Tibial nerve (tissue), 4 donors: Measurements from ENCODE around the gene MAOB.

ENCODE experiments used
- CTCF ChIP-seq, 5 experiments: fragments of 200-600 bp in 3 of 5; fragments of 450-650 bp in 2 of 5; sonication (generic) in 3 of 5; IDR thresholded peaks; one replicate each; pipeline ENCODE4 v1.5.1; 2016 to 2019; ENCODE audit warnings: antibody characterized with exemption in 5 of 5, mild to moderate bottlenecking in 3 of 5, moderate library complexity in 2 of 5
- EP300 ChIP-seq, 2 donors: sonication (generic); formaldehyde crosslinking; IDR thresholded peaks; one replicate each; pipeline ENCODE4 v1.6.1; 2017; ENCODE audit warnings: antibody characterized with exemption in 2 of 2, mild to moderate bottlenecking in 1 of 2
- POLR2A ChIP-seq, 2 donors: fragments of 450-650 bp; IDR thresholded peaks; one replicate each; pipeline ENCODE4 v1.6.1; 2017; ENCODE audit warnings: antibody characterized with exemption in 2 of 2, mild to moderate bottlenecking in 2 of 2, moderate library complexity in 2 of 2

GRCh38 chrX:43876680-43877079, 5.6 kb downstream of the MAOB start:
- TF ChIP-seq EP300 (IDR thresholded peaks at IDR 0.05), result no peak
- no peak for TF ChIP-seq CTCF (IDR thresholded peaks at IDR 0.05)
- no peak for TF ChIP-seq POLR2A (IDR thresholded peaks at IDR 0.05)
